BLaER1 (cell line): Measurements from ENCODE around the gene DSG2.

Experiments used
- H3K27ac ChIP-seq: shearing (Covaris generic); formaldehyde crosslinking; 2 replicates; pipeline ENCODE4 v1.8.1; 2022
- H3K27me3 ChIP-seq: shearing (Covaris generic); formaldehyde crosslinking; 2 replicates; pipeline ENCODE4 v1.8.1; 2022
- H3K36me3 ChIP-seq: shearing (Covaris generic); formaldehyde crosslinking; 2 replicates; pipeline ENCODE4 v1.8.1; 2022
- H3K4me1 ChIP-seq: shearing (Covaris generic); formaldehyde crosslinking; 2 replicates; pipeline ENCODE4 v1.8.1; 2022
- H3K4me2 ChIP-seq: shearing (Covaris generic); formaldehyde crosslinking; 2 replicates; pipeline ENCODE4 v1.8.1; 2022
- H3K4me3 ChIP-seq: shearing (Covaris generic); formaldehyde crosslinking; 2 replicates; pipeline ENCODE4 v1.8.1; 2022
- H3K9ac ChIP-seq: shearing (Covaris generic); formaldehyde crosslinking; 2 replicates; pipeline ENCODE4 v1.8.1; 2022
- H3K9me3 ChIP-seq: shearing (Covaris generic); formaldehyde crosslinking; 2 replicates; pipeline ENCODE4 v1.8.1; 2022
- H4K20me1 ChIP-seq: shearing (Covaris generic); formaldehyde crosslinking; 2 replicates; pipeline ENCODE4 v1.8.1; 2022
- Cebpa-rat ChIP-seq: shearing (Covaris generic); IDR thresholded peaks from 2 replicates; pipeline ENCODE4 v1.8.1; 2022

Gene DSG2

GRCh38 chr18:31596081-31596872 lies 98.3 kb downstream of the DSG2 start:
- H3K36me3 ChIP-seq, result no peaks in the 10 kb centered on the region
- H3K27me3 ChIP-seq, result no peaks in the 10 kb centered on the region
- H3K4me1 ChIP-seq, result no peaks in the 10 kb centered on the region
- H4K20me1 ChIP-seq, result no peaks in the 10 kb centered on the region
- no peaks in the 10 kb centered on the region for H3K9me3 ChIP-seq
- no peak overlapping the region for H3K4me2 ChIP-seq
- no peak overlapping the region for H3K27ac ChIP-seq
- H3K4me3 ChIP-seq, result no peak overlapping the region
- H3K9ac ChIP-seq, result no peak overlapping the region
- TF ChIP-seq Cebpa-rat, result no peak

DNA sequence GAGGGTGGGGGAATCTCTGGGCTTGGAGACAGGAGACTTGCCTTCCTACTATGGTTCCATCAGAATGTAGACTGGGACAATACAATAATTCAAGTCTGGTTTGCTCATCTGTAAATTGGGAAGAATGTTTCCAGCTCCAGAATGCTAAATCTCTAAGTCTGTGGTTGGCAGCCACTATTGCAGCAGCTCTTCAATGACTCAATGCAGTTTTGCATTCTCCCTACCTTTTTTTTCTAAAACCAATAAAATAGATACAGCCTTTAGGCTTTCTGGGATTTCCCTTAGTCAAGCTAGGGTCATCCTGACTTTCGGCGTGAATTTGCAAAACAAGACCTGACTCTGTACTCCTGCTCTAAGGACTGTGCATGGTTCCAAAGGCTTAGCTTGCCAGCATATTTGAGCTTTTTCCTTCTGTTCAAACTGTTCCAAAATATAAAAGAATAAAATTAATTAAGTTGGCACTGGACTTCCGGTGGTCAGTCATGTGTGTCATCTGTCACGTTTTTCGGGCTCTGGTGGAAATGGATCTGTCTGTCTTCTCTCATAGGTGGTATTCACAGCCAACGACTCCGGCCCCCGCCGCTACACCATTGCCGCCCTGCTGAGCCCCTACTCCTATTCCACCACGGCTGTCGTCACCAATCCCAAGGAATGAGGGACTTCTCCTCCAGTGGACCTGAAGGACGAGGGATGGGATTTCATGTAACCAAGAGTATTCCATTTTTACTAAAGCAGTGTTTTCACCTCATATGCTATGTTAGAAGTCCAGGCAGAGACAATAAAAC lies 100.2 kb downstream of the DSG2 start:
- Histone ChIP-seq H3K4me3 (no peak overlapping the region), H3K9me3 (no peaks in the 10 kb centered on the region), H3K36me3 (no peaks in the 10 kb centered on the region), H4K20me1 (no peaks in the 10 kb centered on the region), H3K4me2 (no peak overlapping the region), H3K27ac (no peak overlapping the region), H3K9ac (no peak overlapping the region), H3K27me3 (no peaks in the 10 kb centered on the region), H3K4me1 (no peaks in the 10 kb centered on the region)
- TF ChIP-seq Cebpa-rat, result no peak
